NCI-H1417 treated with DMSO at 0.1 percent for 48 hours (cell line): Measurements from ENCODE around the gene ZBTB20.
"Not testable (repeated sequence)": the region's sequence is repeated elsewhere in the genome, so short reads cannot be mapped to it uniquely, and the experiment has no call there.

Experiments used
- DNase-seq: peaks from one replicate; lab custom pipeline; 2025; lab: John Stamatoyannopoulos, UW

The ZBTB20 gene

GRCh38 chr3:114714957-114715460, 432.1 kb downstream of the ZBTB20 start:
- no peak for DNase-seq

GRCh38 chr3:114714237-114714636, 432.9 kb downstream of the ZBTB20 start:
- DNase-seq, result no peak

GRCh38 chr3:114712728-114713492, 434.2 kb downstream of the ZBTB20 start:
- DNase-seq, result no peak

GRCh38 chr3:114711321-114711886, 435.7 kb downstream of the ZBTB20 start:
- no peak for DNase-seq

- no peak for DNase-seq
These were observed 438.0 kb downstream of the ZBTB20 start for GRCh38 chr3:114709102-114709501.

GRCh38 chr3:114707252-114707860, 439.7 kb downstream of the ZBTB20 start:
- no peak for DNase-seq

GRCh38 chr3:114706591-114707232, 440.4 kb downstream of the ZBTB20 start:
- DNase-seq, result no peak

GRCh38 chr3:114700637-114701234, 446.4 kb downstream of the ZBTB20 start:
- no peak for DNase-seq

GRCh38 chr3:114698146-114699105, 448.7 kb downstream of the ZBTB20 start:
- no peak for DNase-seq

GRCh38 chr3:114697401-114697800, 449.7 kb downstream of the ZBTB20 start:
- DNase-seq, result no peak

GRCh38 chr3:114694251-114694650, 452.8 kb downstream of the ZBTB20 start:
- no peak for DNase-seq

- no peak for DNase-seq
These were observed 455.2 kb downstream of the ZBTB20 start for GRCh38 chr3:114691871-114692270.

GRCh38 chr3:114690911-114691310, 456.2 kb downstream of the ZBTB20 start:
- no peak for DNase-seq

- DNase-seq, result no peak
These were observed 459.9 kb downstream of the ZBTB20 start for GRCh38 chr3:114687151-114687550.

GRCh38 chr3:114686621-114687020, 460.5 kb downstream of the ZBTB20 start:
- no peak for DNase-seq

- no peak for DNase-seq
These were observed 461.9 kb downstream of the ZBTB20 start for GRCh38 chr3:114685161-114685560.

- DNase-seq, result no peak
These were observed 466.8 kb downstream of the ZBTB20 start for GRCh38 chr3:114680299-114680698.

GRCh38 chr3:114679773-114680172, 467.3 kb downstream of the ZBTB20 start:
- not testable (repeated sequence) for DNase-seq

- DNase-seq, result no peak
These were observed 472.0 kb downstream of the ZBTB20 start for GRCh38 chr3:114675104-114675503.

GRCh38 chr3:114674036-114674435, 473.1 kb downstream of the ZBTB20 start:
- DNase-seq, result no peak

- DNase-seq, result no peak
These were observed 473.6 kb downstream of the ZBTB20 start for GRCh38 chr3:114673481-114673880.
